ENCODE results near the gene MCM7. TPM values are rescaled to one million over a fixed set of nuclear protein-coding genes. Genes with fewer than 3 reads are reported as not detected.

Gene MCM7
- total and polyA plus RNA-seq, 2 of the 4 experiments (the other 2 are of a cell fraction), result 104 to 137 TPM

- Histone ChIP-seq H3K4me2 (ENCODE audit: low read depth, low read length) (peak within 1 kb of the TSS; percentile 89), H3K4me3 (ENCODE audit: insufficient read depth, low read depth, low read length) (peak within 1 kb of the TSS; percentile 73), H3K27ac (ENCODE audit: insufficient read depth, low read length) (peak within 1 kb of the TSS; percentile 87), H4K8ac (ENCODE audit: low read depth in 2 of 2, low read length in 2 of 2) (peak within 1 kb of the TSS; percentile 36 to 96), H3K79me1 (ENCODE audit: low read depth in 1 of 2, low read length in 2 of 2) (peaks cover 11 to 35% of the 10 kb centered on the region in 2 experiments), H3K4ac (ENCODE audit: low read depth, low read length) (peak within 1 kb of the TSS; percentile 98), H3K56ac (ENCODE audit: extremely low read depth, insufficient read depth, low read length) (peak within 1 kb of the TSS; percentile 83), H3K4me1 (ENCODE audit: control insufficient read depth, insufficient read depth, low read length) (peaks cover 9% of the 10 kb centered on the region), H3K9me1 (ENCODE audit: insufficient read depth, low read length) (peaks cover 9% of the 10 kb centered on the region), H3K9ac (ENCODE audit: low read depth, low read length) (peak within 1 kb of the TSS; percentile 87), H3K14ac (replicated peaks; ENCODE audit: low read depth, low read length) (peak within 1 kb of the TSS; percentile 91), H2BK5ac (ENCODE audit: low read depth, low read length, poor library complexity, severe bottlenecking) (peak within 1 kb of the TSS; percentile 78), H2BK20ac (ENCODE audit: low read depth, low read length) (peak within 1 kb of the TSS; percentile 57; the same call in 1 of the 2 replicates), H3K23ac (ENCODE audit: low read depth, low read length) (peak within 1 kb of the TSS; percentile 73), H2AK9ac (replicated peaks; ENCODE audit: low read depth, low read length, poor library complexity) (peak within 1 kb of the TSS; percentile 99), H2BK15ac (ENCODE audit: low read depth, low read length) (peak within 1 kb of the TSS; percentile 16), H2AK5ac (ENCODE audit: low read depth, low read length) (peak within 1 kb of the TSS; percentile 84), H3K9me3 (ENCODE audit: control insufficient read depth, insufficient read depth, low read length) (peaks cover 1% of the 10 kb centered on the region; the same call in 1 of the 2 replicates), H3K18ac (ENCODE audit: low read depth, low read length) (peak within 1 kb of the TSS; percentile 39; the same call in 1 of the 2 replicates), H4K20me1 (ENCODE audit: insufficient read depth, low read length) (peaks cover 21% of the 10 kb centered on the region), H4K91ac (ENCODE audit: insufficient read depth, low read depth, low read length) (peak within 1 kb of the TSS; percentile 93), H3K36me3 (ENCODE audit: control insufficient read depth, insufficient read depth, low read length) (peaks cover 24% of the 10 kb centered on the region), H3K27me3 (ENCODE audit: control insufficient read depth, insufficient read depth, low read length) (no peaks in the 10 kb centered on the region), H2AFZ (replicated peaks; ENCODE audit: low read length, poor library complexity) (peak within 1 kb of the TSS; percentile 97), H2BK120ac (ENCODE audit: low read depth, low read length) (peak within 1 kb of the TSS; percentile 82), H4K5ac (ENCODE audit: low read depth, low read length) (peak within 1 kb of the TSS; percentile 76)
- POLR2A ChIA-PET (ENCODE audit: unreplicated experiment), result no interaction called here
- WGBS, 2 experiments (ENCODE audit: extremely low coverage in 2 of 2, insufficient read length in 1 of 2), result 0% methylated on average over 4 of the region's 55 CpGs; no CpG with 5 or more reads in 1 of the 2 experiments
- in situ Hi-C loops (cut with MboI; ENCODE audit: low sequenced_read_pairs), result no loop called here
- ATAC-seq (ENCODE audit: low read depth) (peak; percentile 90), DNase-seq (peak; percentile 99)
- CTCF ChIA-PET, result no interaction called here
- intact Hi-C loops (cut with micrococcal nuclease), result loop anchor here (1.0 kb wide), 1 partner anchor 87 kb away; no protein-coding TSS in a partner anchor
- no TSS peak for BruUV-seq (replicated peaks)
- dilution Hi-C loops (cut with HindIII; ENCODE audit: low sequenced_read_pairs, unreplicated experiment), result no loop called here
- TF ChIP-seq SMC3 (IDR thresholded peaks at IDR 0.05; ENCODE audit: low read depth, low read length) (peak; percentile 73), MXI1 (IDR thresholded peaks at IDR 0.05; ENCODE audit: borderline replicate concordance, low read depth, low read length) (peak; percentile 85), CTCF (conservative IDR thresholded peaks at IDR 0.05; ENCODE audit: low read depth, low read length) (peak; percentile 95), BHLHE40 (IDR thresholded peaks at IDR 0.05; ENCODE audit: low read depth, low read length) (peak; percentile 67), RAD21 (IDR thresholded peaks at IDR 0.05; ENCODE audit: low read length) (peak; percentile 73), RCOR1 (IDR thresholded peaks at IDR 0.05; ENCODE audit: insufficient replicate concordance, low read length) (no peak), FOS (IDR thresholded peaks at IDR 0.05; ENCODE audit: low read depth, low read length) (peak; percentile 90), POLR2A (IDR thresholded peaks at IDR 0.05; ENCODE audit: low read depth, low read length) (peak; percentile 90), CEBPB (IDR thresholded peaks at IDR 0.05; ENCODE audit: low read depth, low read length) (no peak), RFX5 (IDR thresholded peaks at IDR 0.05; ENCODE audit: low read depth, low read length) (no peak), MAZ (IDR thresholded peaks at IDR 0.05; ENCODE audit: borderline replicate concordance, low read depth, low read length) (peak; percentile 92; the same call in 1 of the 2 replicates), CHD1 (IDR thresholded peaks at IDR 0.05; ENCODE audit: low read depth, low read length) (no peak), ELK1 (IDR thresholded peaks at IDR 0.05; ENCODE audit: borderline replicate concordance, low read depth, low read length) (no peak), USF2 (IDR thresholded peaks at IDR 0.05; ENCODE audit: low read depth, low read length) (peak; percentile 54), NFE2L2 (IDR thresholded peaks at IDR 0.05; ENCODE audit: low read depth, low read length) (peak; percentile 92)
These were observed 19.6 kb downstream of the MCM7 start, which contains the start of gene ZNF3 for GRCh38 chr7:100081535-100082102. Gene ZNF3 (minus strand): TSS chr7:100081723. CDS start chr7:100077357, 4,366 bp downstream.
